T-helper 1 cell (primary cell): ENCODE results near the gene CAMK2N2.

Source experiments
- DNase-seq, 5 donors: peaks; one replicate each; pipeline ENCODE4 v3.0.0-alpha.2; 2012 to 2020

The CAMK2N2 gene

GRCh38 chr3:184211297-184211696 lies 50.1 kb downstream of the CAMK2N2 start:
- no peak for DNase-seq
